HepG2 (cell line): ENCODE data around the gene IQCK.

Experiments used
- EP300 ChIP-seq, 3 experiments: sonication (generic) in 1 of 3; formaldehyde crosslinking in 1 of 3; IDR thresholded peaks; 2 replicates each; pipeline versions ENCODE4 v1.5.1 to v1.6.1; 2011 to 2020; ENCODE audit warnings: low read depth in 2 of 3, low read length in 2 of 3, borderline replicate concordance in 1 of 3, improper control_type of control experiment in 1 of 3, mild to moderate bottlenecking in 1 of 3, missing genetic modification reagents in 1 of 3, moderate library complexity in 1 of 3
- GATAD2A ChIP-seq: IDR thresholded peaks from 2 replicates; pipeline ENCODE4 v1.6.1; 2016
- MAFG ChIP-seq: sonication (generic); formaldehyde crosslinking; IDR thresholded peaks from 2 replicates; pipeline ENCODE4 v1.5.1; 2020; ENCODE audit warnings: mild to moderate bottlenecking, missing genetic modification reagents
- SP1 ChIP-seq, 2 experiments: fragments of 450-650 bp in 1 of 2; sonication (generic) in 1 of 2; formaldehyde crosslinking in 1 of 2; IDR thresholded peaks; 2 replicates each; pipeline versions ENCODE4 v1.4.0 to v1.6.1; 2016 to 2020; ENCODE audit warnings: missing genetic modification reagents in 1 of 2
- TAF1 ChIP-seq: sonication (generic); formaldehyde crosslinking; IDR thresholded peaks from 2 replicates; pipeline ENCODE4 v1.4.0; 2020; ENCODE audit warnings: missing genetic modification reagents
- ZNF766 ChIP-seq: sonication (generic); formaldehyde crosslinking; IDR thresholded peaks from 2 replicates; pipeline ENCODE4 v1.5.0; 2020; ENCODE audit warnings: missing genetic modification reagents, borderline replicate concordance
- TF ChIP-seq, protein P1 (sequence below): sonication (generic); formaldehyde crosslinking; IDR thresholded peaks from 2 replicates; pipeline ENCODE4 v1.5.1; 2020; ENCODE audit warnings: missing genetic modification reagents, mild to moderate bottlenecking, borderline replicate concordance
- TF ChIP-seq, protein P2 (sequence below): sonication (generic); formaldehyde crosslinking; IDR thresholded peaks from 2 replicates; pipeline ENCODE4 v1.5.0; 2020; ENCODE audit warnings: mild to moderate bottlenecking, missing genetic modification reagents, moderate library complexity

DNA sequence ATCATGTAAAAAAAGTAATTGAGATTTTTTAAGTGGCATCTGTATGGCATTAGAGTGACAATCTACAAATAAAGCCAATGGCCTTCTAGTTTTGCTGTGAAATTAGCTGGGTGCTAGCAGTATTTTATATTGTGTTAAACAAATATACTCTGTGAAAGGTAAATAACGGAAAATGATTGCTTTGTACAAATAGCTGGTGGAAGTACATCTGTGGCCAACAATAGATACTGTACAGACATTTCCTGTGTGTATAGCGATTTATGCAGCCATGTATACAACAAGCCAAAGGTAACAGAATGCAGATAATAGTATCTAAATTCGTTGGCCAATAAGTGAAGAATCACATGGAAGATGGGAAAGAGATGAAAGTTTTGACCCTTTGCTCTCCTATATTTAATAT is 26.6 kb downstream of the IQCK start:
- TF ChIP-seq SP1 (IDR thresholded peaks at IDR 0.05) (no peak), SP1 (CRISPR knock-in tag; IDR thresholded peaks at IDR 0.05) (no peak), GATAD2A (CRISPR knock-in tag) (peak; percentile 84), EP300 (IDR thresholded peaks at IDR 0.05; ENCODE audit: low read depth in 2 of 2, low read length in 2 of 2) (peak in 1 of 2 experiments; percentile 48; a peak in 2 of 4 replicates), EP300 (CRISPR knock-in tag; IDR thresholded peaks at IDR 0.05; ENCODE audit: borderline replicate concordance) (no peak), MAFG (CRISPR knock-in tag) (no peak), TAF1 (CRISPR knock-in tag) (no peak), ZNF766 (CRISPR knock-in tag) (no peak)
- TF ChIP-seq, protein P1, sequence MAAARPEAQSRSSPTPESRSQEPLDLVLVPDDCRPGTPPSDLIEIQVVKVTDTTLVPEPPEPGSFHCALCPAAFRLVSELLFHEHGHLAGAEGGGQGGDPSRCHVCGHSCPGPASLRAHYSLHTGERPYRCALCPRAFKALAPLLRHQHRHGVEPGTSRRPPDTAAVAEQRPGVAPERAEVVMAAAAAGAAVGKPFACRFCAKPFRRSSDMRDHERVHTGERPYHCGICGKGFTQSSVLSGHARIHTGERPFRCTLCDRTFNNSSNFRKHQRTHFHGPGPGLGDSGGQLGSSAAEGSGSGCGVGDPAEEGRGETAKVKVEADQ (CRISPR knock-in tag) = no peak
- TF ChIP-seq, protein P2, sequence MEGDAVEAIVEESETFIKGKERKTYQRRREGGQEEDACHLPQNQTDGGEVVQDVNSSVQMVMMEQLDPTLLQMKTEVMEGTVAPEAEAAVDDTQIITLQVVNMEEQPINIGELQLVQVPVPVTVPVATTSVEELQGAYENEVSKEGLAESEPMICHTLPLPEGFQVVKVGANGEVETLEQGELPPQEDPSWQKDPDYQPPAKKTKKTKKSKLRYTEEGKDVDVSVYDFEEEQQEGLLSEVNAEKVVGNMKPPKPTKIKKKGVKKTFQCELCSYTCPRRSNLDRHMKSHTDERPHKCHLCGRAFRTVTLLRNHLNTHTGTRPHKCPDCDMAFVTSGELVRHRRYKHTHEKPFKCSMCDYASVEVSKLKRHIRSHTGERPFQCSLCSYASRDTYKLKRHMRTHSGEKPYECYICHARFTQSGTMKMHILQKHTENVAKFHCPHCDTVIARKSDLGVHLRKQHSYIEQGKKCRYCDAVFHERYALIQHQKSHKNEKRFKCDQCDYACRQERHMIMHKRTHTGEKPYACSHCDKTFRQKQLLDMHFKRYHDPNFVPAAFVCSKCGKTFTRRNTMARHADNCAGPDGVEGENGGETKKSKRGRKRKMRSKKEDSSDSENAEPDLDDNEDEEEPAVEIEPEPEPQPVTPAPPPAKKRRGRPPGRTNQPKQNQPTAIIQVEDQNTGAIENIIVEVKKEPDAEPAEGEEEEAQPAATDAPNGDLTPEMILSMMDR (CRISPR knock-in tag) = no peak
